Stimulated activated CD4-positive, alpha-beta T cell treated with anti-CD3 and anti-CD28 coated beads, Interleukin-15, amount 100 ng/mL, for 1 hour (primary cell): ENCODE measurements around the gene PTPN22.

Source experiments
- DNase-seq, 2 donors: peaks; one replicate each; pipeline ENCODE4 v3.0.0-alpha.2; 2020; ENCODE audit warnings: low read depth in 1 of 2, low spot score in 1 of 2

The PTPN22 gene

GRCh38 chr1:113887402-113888175 is 16.1 kb upstream of the PTPN22 start, which contains the start of gene BCL2L15:
Gene BCL2L15, minus strand, starts transcription at chr1:113887581. Its CDS starts 206 bp downstream, at chr1:113887375.
- no peak for DNase-seq

- DNase-seq = no peak
These were observed 15.2 kb upstream of the PTPN22 start for GRCh38 chr1:113886417-113887401.

GRCh38 chr1:113881661-113882060 is 10.1 kb upstream of the PTPN22 start:
- no peak for DNase-seq

- no peak for DNase-seq
These were observed 8.2 kb upstream of the PTPN22 start for GRCh38 chr1:113879739-113880038.

- no peak for DNase-seq
These were observed 4.7 kb upstream of the PTPN22 start for GRCh38 chr1:113876176-113876575.

GRCh38 chr1:113875714-113876113 is 4.2 kb upstream of the PTPN22 start:
- no peak for DNase-seq

GRCh38 chr1:113874012-113874879 is 2.7 kb upstream of the PTPN22 start:
- no peak for DNase-seq

GRCh38 chr1:113872219-113872935 is 865 bp upstream of the PTPN22 start:
- DNase-seq = no peak

- DNase-seq = no peak
These were observed 734 bp downstream of the PTPN22 start for GRCh38 chr1:113870778-113871177.

- no peak for DNase-seq
These were observed 3.0 kb downstream of the PTPN22 start for GRCh38 chr1:113868387-113869083.

GRCh38 chr1:113861641-113862040 is 9.9 kb downstream of the PTPN22 start:
- DNase-seq = no peak

GRCh38 chr1:113860891-113861290 is 10.6 kb downstream of the PTPN22 start:
- DNase-seq = no peak

GRCh38 chr1:113859478-113860175 is 11.9 kb downstream of the PTPN22 start:
- no peak for DNase-seq

GRCh38 chr1:113858982-113859381 is 12.5 kb downstream of the PTPN22 start:
- DNase-seq = no peak

GRCh38 chr1:113858418-113858817 is 13.1 kb downstream of the PTPN22 start:
- DNase-seq = no peak

- DNase-seq = no peak
These were observed 13.7 kb downstream of the PTPN22 start for GRCh38 chr1:113857776-113858175.

GRCh38 chr1:113856401-113856790 is 15.1 kb downstream of the PTPN22 start:
- no peak for DNase-seq

GRCh38 chr1:113855630-113856400 is 15.7 kb downstream of the PTPN22 start:
- no peak for DNase-seq

- DNase-seq = no peak
These were observed 17.3 kb downstream of the PTPN22 start for GRCh38 chr1:113854234-113854633.
